Progenitor cell of endocrine pancreas (in vitro differentiated cells): ENCODE measurements around the gene ASXL1. TPM values are rescaled to one million over a fixed set of nuclear protein-coding genes. Genes with fewer than 3 reads are reported as not detected.

ENCODE experiments used
- DNase-seq: peaks from one replicate; pipeline ENCODE4 v3.0.0; 2021; ENCODE audit warnings: low spot score; ENCODE audit not compliant: unreplicated experiment
- H3K27ac Mint-ChIP-seq: 2 replicates; pipeline ENCODE4 v1.8.0; 2021; ENCODE audit warnings: mild to moderate bottlenecking, moderate library complexity, mixed read lengths
- H3K27me3 Mint-ChIP-seq: 2 replicates; pipeline ENCODE4 v1.8.0; 2021; ENCODE audit warnings: mixed read lengths
- H3K36me3 Mint-ChIP-seq: 2 replicates; pipeline ENCODE4 v1.8.0; 2022; ENCODE audit warnings: mixed read lengths; ENCODE audit not compliant: insufficient read depth
- H3K4me1 Mint-ChIP-seq: 2 replicates; pipeline ENCODE4 v1.8.0; 2021; ENCODE audit warnings: low read depth, mixed read lengths
- H3K4me3 Mint-ChIP-seq: 2 replicates; pipeline ENCODE4 v1.8.0; 2021; ENCODE audit warnings: low read depth, mild to moderate bottlenecking, moderate library complexity, mixed read lengths
- H3K9me3 Mint-ChIP-seq: 2 replicates; pipeline ENCODE4 v1.8.0; 2021; ENCODE audit warnings: low read depth, mixed read lengths
- CTCF ChIP-seq: fragments of 200-600 bp; sonication (generic); IDR thresholded peaks from one replicate; pipeline ENCODE4 v1.5.0; 2021; ENCODE audit warnings: antibody characterized with exemption, mild to moderate bottlenecking; ENCODE audit not compliant: unreplicated experiment
- total RNA-seq: library from RNA; stranded (reverse); gene quantifications from 2 replicates; pipeline ENCODE4 v1.2.1, GENCODE V29; 2021

The ASXL1 gene
- total RNA-seq, 1 donor from 2014 or later = 201 TPM

DNA sequence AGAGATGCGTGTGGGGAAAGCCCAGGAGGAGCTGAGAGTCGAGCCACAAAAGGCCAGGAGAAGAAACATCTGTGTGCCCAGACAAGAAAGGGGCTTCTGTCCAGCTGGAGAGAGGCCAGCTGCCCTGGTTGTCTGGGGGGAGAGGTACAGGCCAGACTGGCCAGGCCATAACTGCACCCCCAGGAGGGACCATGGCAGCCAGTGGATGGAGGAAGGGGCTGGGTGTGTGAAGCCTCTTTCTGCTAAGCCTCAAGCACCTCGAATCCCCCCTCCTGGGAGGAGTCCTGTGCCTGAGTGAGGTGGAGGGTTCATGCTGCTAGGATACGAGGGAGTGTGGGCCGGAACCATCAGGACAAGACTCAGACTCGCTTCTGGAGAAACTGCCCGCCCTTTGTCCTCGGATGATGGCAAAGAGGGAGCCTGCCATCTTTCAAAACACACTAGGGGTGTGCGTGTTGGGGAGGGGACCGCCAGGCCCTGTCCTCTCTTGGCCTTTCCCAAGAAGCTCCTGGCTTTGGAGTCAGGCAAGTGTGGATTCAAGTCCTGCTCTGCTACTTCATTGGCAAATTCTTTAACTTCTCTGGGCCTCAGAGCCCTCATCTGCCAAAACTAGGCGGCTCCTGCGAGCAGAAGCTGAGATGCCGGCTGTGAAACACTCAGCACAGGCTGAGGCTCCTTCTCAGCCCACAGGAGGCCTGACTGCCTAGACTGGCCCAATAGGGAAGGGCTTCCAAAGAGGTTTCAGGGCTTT lies 90.3 kb downstream of the ASXL1 start:
- Mint-ChIP-seq H3K4me1 (peaks cover 11% of the 10 kb centered on the region), H3K9me3 (no peaks in the 10 kb centered on the region), H3K27me3 (no peaks in the 10 kb centered on the region), H3K36me3 (peaks cover 26% of the 10 kb centered on the region), H3K27ac (peak overlapping the region; percentile 63), H3K4me3 (no peak overlapping the region)
- DNase-seq = no peak
- no peak for TF ChIP-seq CTCF

- Mint-ChIP-seq H3K27me3 (no peaks in the 10 kb centered on the region), H3K27ac (peak overlapping the region; percentile 22), H3K4me3 (no peak overlapping the region), H3K9me3 (no peaks in the 10 kb centered on the region), H3K36me3 (peaks cover 23% of the 10 kb centered on the region), H3K4me1 (peaks cover 11% of the 10 kb centered on the region)
- DNase-seq = no peak
- no peak for TF ChIP-seq CTCF
Observed at GRCh38 chr20:32449057-32449889, 91.1 kb downstream of the ASXL1 start.

DNA sequence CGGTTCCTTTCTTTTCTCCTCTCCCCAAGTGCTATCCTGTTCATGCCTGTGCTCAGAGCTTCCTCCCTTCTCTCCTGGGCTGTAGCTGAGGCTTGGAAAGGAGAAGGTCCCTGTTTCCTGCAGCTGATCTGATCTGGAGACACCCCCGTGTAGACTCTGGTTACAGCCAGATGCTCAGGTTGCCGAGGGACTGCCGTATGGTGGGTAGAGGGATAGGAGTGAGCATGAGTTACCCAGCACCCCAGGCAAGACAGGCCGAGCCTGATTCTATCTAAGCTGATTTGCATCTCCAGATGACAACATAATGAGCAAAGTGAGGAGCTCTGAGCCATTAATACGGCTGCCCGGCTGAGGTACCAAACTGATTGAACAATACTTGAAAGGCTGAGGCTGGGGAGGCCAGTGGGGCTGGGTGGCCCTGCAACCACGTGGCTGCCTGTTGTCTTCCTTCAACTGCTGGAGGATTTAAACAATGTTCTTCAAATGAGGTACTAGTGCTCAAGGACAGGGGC lies 91.8 kb downstream of the ASXL1 start:
- H3K36me3 Mint-ChIP-seq = peaks cover 24% of the 10 kb centered on the region
- no peak for TF ChIP-seq CTCF
- peak overlapping the region; percentile 70 for H3K27ac Mint-ChIP-seq
- H3K4me3 Mint-ChIP-seq = no peak overlapping the region
- DNase-seq = no peak
- no peaks in the 10 kb centered on the region for H3K27me3 Mint-ChIP-seq
- peaks cover 10% of the 10 kb centered on the region for H3K4me1 Mint-ChIP-seq
- H3K9me3 Mint-ChIP-seq = no peaks in the 10 kb centered on the region

DNA sequence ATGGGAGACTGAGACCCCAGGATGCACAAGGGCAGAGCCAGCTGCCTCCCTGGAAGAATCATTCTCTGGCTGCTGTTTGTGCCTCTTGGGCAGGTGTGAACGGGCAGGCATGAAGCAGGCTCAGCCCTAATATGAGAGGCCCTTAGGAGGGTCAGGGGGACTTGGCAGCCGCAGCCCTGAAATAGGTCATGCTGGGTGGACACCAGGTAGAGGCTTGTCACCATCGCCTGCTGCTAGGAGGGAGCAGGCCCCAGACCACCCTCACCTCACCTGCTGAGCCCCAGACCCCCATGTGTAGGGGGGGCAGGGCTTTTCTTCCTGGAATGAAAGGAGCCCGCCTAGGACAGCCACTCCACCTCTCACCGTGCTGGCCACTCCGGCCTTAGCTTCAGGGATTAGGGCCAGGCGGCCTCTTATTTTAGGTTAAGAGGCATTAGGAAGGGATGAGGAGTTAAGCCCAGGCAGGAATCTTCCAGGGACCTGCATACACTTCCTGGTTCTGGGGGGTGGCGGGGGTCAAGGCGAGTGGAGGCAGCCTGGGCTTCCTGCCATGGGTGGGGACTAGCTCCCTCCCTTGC lies 92.4 kb downstream of the ASXL1 start:
- no peak overlapping the region for H3K4me3 Mint-ChIP-seq
- H3K27ac Mint-ChIP-seq = peak overlapping the region; percentile 93
- H3K4me1 Mint-ChIP-seq = peaks cover 5% of the 10 kb centered on the region
- H3K27me3 Mint-ChIP-seq = no peaks in the 10 kb centered on the region
- H3K9me3 Mint-ChIP-seq = no peaks in the 10 kb centered on the region
- no peak for TF ChIP-seq CTCF
- H3K36me3 Mint-ChIP-seq = peaks cover 22% of the 10 kb centered on the region
- no peak for DNase-seq

DNA sequence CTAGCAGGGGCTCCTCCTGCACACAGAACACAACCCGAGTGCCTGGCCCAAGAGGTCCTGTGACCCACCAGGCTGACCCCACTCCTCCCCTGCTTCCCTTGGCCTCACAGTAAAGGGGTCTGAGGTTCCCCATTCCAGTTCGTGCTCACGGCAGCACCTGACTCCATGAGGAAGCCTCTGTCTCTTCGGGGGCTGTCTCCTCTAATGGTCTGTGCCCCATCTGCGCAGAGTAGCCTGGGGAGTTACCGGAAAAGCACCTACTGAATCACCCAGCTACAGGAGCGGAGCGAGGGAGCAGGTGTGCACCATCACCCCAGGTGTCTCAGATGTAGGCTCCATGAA lies 93.2 kb downstream of the ASXL1 start:
- H3K4me3 Mint-ChIP-seq = no peak overlapping the region
- H3K27ac Mint-ChIP-seq = peak overlapping the region; percentile 93
- H3K27me3 Mint-ChIP-seq = no peaks in the 10 kb centered on the region
- H3K4me1 Mint-ChIP-seq = peaks cover 7% of the 10 kb centered on the region
- TF ChIP-seq CTCF = no peak
- no peaks in the 10 kb centered on the region for H3K9me3 Mint-ChIP-seq
- peaks cover 22% of the 10 kb centered on the region for H3K36me3 Mint-ChIP-seq
- DNase-seq = no peak
